ENCODE data around the gene ST3GAL2.

Gene ST3GAL2

GRCh38 chr16:70455910-70456309 lies 17.0 kb upstream of the ST3GAL2 start:
- TF ChIP-seq GATA3 (IDR thresholded peaks at IDR 0.05; ENCODE audit: low read depth, low read length), result no peak
- no peak for TF ChIP-seq GATA2 (IDR thresholded peaks at IDR 0.05; ENCODE audit: low read depth, low read length)

GRCh38 chr16:70454222-70455034 lies 15.5 kb upstream of the ST3GAL2 start, which contains the start of gene FCSK:
Gene FCSK (plus strand): TSS chr16:70454595. CDS start chr16:70463191, 8,596 bp downstream.
- TF ChIP-seq GATA2 (IDR thresholded peaks at IDR 0.05; ENCODE audit: low read depth, low read length), result no peak
- TF ChIP-seq GATA3 (IDR thresholded peaks at IDR 0.05; ENCODE audit: low read depth, low read length), result no peak

- TF ChIP-seq GATA2 (IDR thresholded peaks at IDR 0.05; ENCODE audit: low read depth, low read length), result no peak
- no peak for TF ChIP-seq GATA3 (IDR thresholded peaks at IDR 0.05; ENCODE audit: low read depth, low read length)
Measured at GRCh38 chr16:70453892-70454221, 15.0 kb upstream of the ST3GAL2 start.

GRCh38 chr16:70453117-70453891 lies 14.4 kb upstream of the ST3GAL2 start:
- TF ChIP-seq GATA3 (IDR thresholded peaks at IDR 0.05; ENCODE audit: low read depth, low read length) (no peak), GATA2 (IDR thresholded peaks at IDR 0.05; ENCODE audit: low read depth, low read length) (no peak)

GRCh38 chr16:70448075-70448474 lies 9.2 kb upstream of the ST3GAL2 start:
- no peak for TF ChIP-seq GATA3 (IDR thresholded peaks at IDR 0.05; ENCODE audit: low read depth, low read length)
- TF ChIP-seq GATA2 (IDR thresholded peaks at IDR 0.05; ENCODE audit: low read depth, low read length), result no peak

GRCh38 chr16:70444249-70445063 lies 5.6 kb upstream of the ST3GAL2 start:
- TF ChIP-seq GATA3 (IDR thresholded peaks at IDR 0.05; ENCODE audit: low read depth, low read length) (no peak), GATA2 (IDR thresholded peaks at IDR 0.05; ENCODE audit: low read depth, low read length) (no peak)

GRCh38 chr16:70442344-70442743 lies 3.4 kb upstream of the ST3GAL2 start:
- TF ChIP-seq GATA2 (IDR thresholded peaks at IDR 0.05; ENCODE audit: low read depth, low read length) (no peak), GATA3 (IDR thresholded peaks at IDR 0.05; ENCODE audit: low read depth, low read length) (no peak)

- TF ChIP-seq GATA2 (IDR thresholded peaks at IDR 0.05; ENCODE audit: low read depth, low read length) (no peak), GATA3 (IDR thresholded peaks at IDR 0.05; ENCODE audit: low read depth, low read length) (no peak)
Measured at GRCh38 chr16:70441406-70441990, 2.6 kb upstream of the ST3GAL2 start.

- TF ChIP-seq GATA3 (IDR thresholded peaks at IDR 0.05; ENCODE audit: low read depth, low read length), result no peak
- TF ChIP-seq GATA2 (IDR thresholded peaks at IDR 0.05; ENCODE audit: low read depth, low read length), result no peak
Measured at GRCh38 chr16:70440009-70440692, 1.3 kb upstream of the ST3GAL2 start.

GRCh38 chr16:70438585-70438968 lies 323 bp downstream of the ST3GAL2 start:
- TF ChIP-seq GATA3 (IDR thresholded peaks at IDR 0.05; ENCODE audit: low read depth, low read length) (no peak), GATA2 (IDR thresholded peaks at IDR 0.05; ENCODE audit: low read depth, low read length) (no peak)

GRCh38 chr16:70437582-70438557 lies 1.0 kb downstream of the ST3GAL2 start:
- no peak for TF ChIP-seq GATA2 (IDR thresholded peaks at IDR 0.05; ENCODE audit: low read depth, low read length)
- TF ChIP-seq GATA3 (IDR thresholded peaks at IDR 0.05; ENCODE audit: low read depth, low read length), result no peak

GRCh38 chr16:70437017-70437581 lies 1.8 kb downstream of the ST3GAL2 start:
- TF ChIP-seq GATA2 (IDR thresholded peaks at IDR 0.05; ENCODE audit: low read depth, low read length), result no peak
- no peak for TF ChIP-seq GATA3 (IDR thresholded peaks at IDR 0.05; ENCODE audit: low read depth, low read length)
